Trophoblast cell (in vitro differentiated cells and primary cell): ENCODE data around the gene CEP295NL.
A peak's percentile ranks its signal among the peaks of the same experiment; 100 is the strongest.

Source experiments
- DNase-seq, 2 donors: peaks; one replicate each; pipeline ENCODE4 v3.0.0-alpha.2; 2016
- H2AFZ ChIP-seq: 2 replicates; pipeline ENCODE4 v1.6.1; 2013; ENCODE audit warnings: low read length, moderate library complexity, mild to moderate bottlenecking; ENCODE audit not compliant: insufficient read depth, poor library complexity
- H2AK5ac ChIP-seq: 2 replicates; pipeline ENCODE4 v1.6.1; 2013; ENCODE audit warnings: mild to moderate bottlenecking, low read length
- H2BK120ac ChIP-seq: 2 replicates; pipeline ENCODE4 v1.6.1; 2013; ENCODE audit warnings: low read length, mild to moderate bottlenecking, moderate library complexity; ENCODE audit not compliant: insufficient read depth, poor library complexity
- H2BK12ac ChIP-seq: 2 replicates; pipeline ENCODE4 v1.6.1; 2013; ENCODE audit warnings: mild to moderate bottlenecking, low read length, moderate library complexity
- H2BK5ac ChIP-seq: 2 replicates; pipeline ENCODE4 v1.6.1; 2013; ENCODE audit warnings: low read length, low read depth, moderate library complexity, mild to moderate bottlenecking; ENCODE audit not compliant: poor library complexity
- H3K14ac ChIP-seq: 2 replicates; pipeline ENCODE4 v1.6.1; 2013; ENCODE audit warnings: mild to moderate bottlenecking, low read length
- H3K18ac ChIP-seq: 2 replicates; pipeline ENCODE4 v1.6.1; 2013; ENCODE audit warnings: mild to moderate bottlenecking, low read length
- H3K23ac ChIP-seq: 2 replicates; pipeline ENCODE4 v1.6.1; 2013; ENCODE audit warnings: low read length
- H3K27ac ChIP-seq: 2 replicates; pipeline ENCODE4 v1.5.1; 2013; ENCODE audit warnings: low read depth, mild to moderate bottlenecking, inconsistent platforms, low read length, moderate library complexity
- H3K27me3 ChIP-seq: 2 replicates; pipeline ENCODE4 v1.6.1; 2013; ENCODE audit warnings: inconsistent platforms, mild to moderate bottlenecking, low read length, moderate library complexity; ENCODE audit not compliant: insufficient read depth
- H3K36me3 ChIP-seq, 2 experiments: 1 replicate in 1 of 2; 2 replicates in 1 of 2; pipeline ENCODE4 v1.6.1; 2013; ENCODE audit warnings: low read length in 2 of 2, mild to moderate bottlenecking in 2 of 2, moderate library complexity in 1 of 2; ENCODE audit not compliant: insufficient read depth in 2 of 2, control insufficient read depth in 1 of 2
- H3K4ac ChIP-seq: 2 replicates; pipeline ENCODE4 v1.6.1; 2013; ENCODE audit warnings: low read depth, mild to moderate bottlenecking, low read length, moderate library complexity
- H3K4me1 ChIP-seq, 2 experiments: 1 replicate in 1 of 2; 2 replicates in 1 of 2; pipeline ENCODE4 v1.6.1; 2013; ENCODE audit warnings: low read length in 2 of 2, mild to moderate bottlenecking in 2 of 2, moderate library complexity in 1 of 2; ENCODE audit not compliant: insufficient read depth in 2 of 2, control insufficient read depth in 1 of 2
- H3K4me2 ChIP-seq: 2 replicates; pipeline ENCODE4 v1.6.1; 2013; ENCODE audit warnings: inconsistent platforms, mild to moderate bottlenecking, low read length, moderate library complexity
- H3K4me3 ChIP-seq: 2 replicates; pipeline ENCODE4 v1.5.1; 2013; ENCODE audit warnings: mild to moderate bottlenecking, low read depth, low read length, inconsistent platforms
- H3K79me1 ChIP-seq: one replicate; pipeline ENCODE4 v1.6.1; 2013; ENCODE audit warnings: low read length
- H3K79me2 ChIP-seq: 2 replicates; pipeline ENCODE4 v1.6.1; 2013; ENCODE audit warnings: low read length, mild to moderate bottlenecking; ENCODE audit not compliant: control insufficient read depth, insufficient read depth, poor library complexity
- H3K9ac ChIP-seq: 2 replicates; pipeline ENCODE4 v1.6.1; 2013; ENCODE audit warnings: mild to moderate bottlenecking, low read length
- H3K9me3 ChIP-seq: 2 replicates; pipeline ENCODE4 v1.6.1; 2013; ENCODE audit warnings: low read depth, mild to moderate bottlenecking, control low read depth, inconsistent platforms, low read length; ENCODE audit not compliant: insufficient read depth
- H4K12ac ChIP-seq: 2 replicates; pipeline ENCODE4 v1.6.1; 2013; ENCODE audit warnings: low read depth, mild to moderate bottlenecking, low read length, moderate library complexity
- H4K8ac ChIP-seq: 2 replicates; pipeline ENCODE4 v1.6.1; 2013; ENCODE audit warnings: low read depth, mild to moderate bottlenecking, low read length, moderate library complexity
- H4K91ac ChIP-seq: one replicate; pipeline ENCODE4 v1.6.1; 2013; ENCODE audit warnings: low read depth, mild to moderate bottlenecking, low read length, moderate library complexity
- WGBS: extraction: QIAGEN DNeasy Blood & Tissue Kit; methylation state at CpG from one replicate; pipeline ENCODE4 v1.1.7; 2013; ENCODE audit warnings: missing lambda C conversion rate; ENCODE audit not compliant: insufficient read length, insufficient coverage; ENCODE audit errors: extremely low coverage; 5-methylcytosine and 5-hydroxymethylcytosine counted together

CEP295NL gene

GRCh38 chr17:78925662-78926555 lies 22.9 kb upstream of the CEP295NL start:
- peaks cover 9% of the 10 kb centered on the region for H3K79me1 ChIP-seq
- peak overlapping the region; percentile 54 for H2BK120ac ChIP-seq
- peak overlapping the region; percentile 96 for H3K4me2 ChIP-seq
- H3K4ac ChIP-seq, result peak overlapping the region; percentile 85
- H2BK5ac ChIP-seq, result no peak overlapping the region
- H3K27me3 ChIP-seq, result no peaks in the 10 kb centered on the region
- peak overlapping the region; percentile 62 for H3K14ac ChIP-seq
- peak; percentile 72 to 81 for DNase-seq
- H2AK5ac ChIP-seq, result peak overlapping the region; percentile 50
- peak overlapping the region; percentile 71 for H3K18ac ChIP-seq
- H4K8ac ChIP-seq, result peak overlapping the region; percentile 78
- peaks cover 7% of the 10 kb centered on the region for H3K79me2 ChIP-seq
- H4K12ac ChIP-seq, result peak overlapping the region; percentile 59
- peak overlapping the region; percentile 68 for H2AFZ ChIP-seq
- peak overlapping the region; percentile 67 for H4K91ac ChIP-seq
- no CpG with 5 or more reads among the region's 33 CpGs for WGBS
- H2BK12ac ChIP-seq, result peak overlapping the region; percentile 74
- H3K4me3 ChIP-seq, result peak overlapping the region; percentile 73
- peaks cover 0 to 4% of the 10 kb centered on the region in 2 experiments for H3K36me3 ChIP-seq
- peaks cover 13% of the 10 kb centered on the region in 2 experiments for H3K4me1 ChIP-seq
- no peak overlapping the region for H3K27ac ChIP-seq
- peak overlapping the region; percentile 59 for H3K9ac ChIP-seq
- no peaks in the 10 kb centered on the region for H3K9me3 ChIP-seq
- H3K23ac ChIP-seq, result no peak overlapping the region

GRCh38 chr17:78925234-78925633 lies 22.2 kb upstream of the CEP295NL start, which contains the start of gene TIMP2:
TIMP2 (minus strand) TSS chr17:78925387; CDS start chr17:78925088, 299 bp downstream.
- peak within 1 kb of the TSS; percentile 50 for H2AK5ac ChIP-seq
- peak; percentile 84 to 92 for DNase-seq
- H3K4me3 ChIP-seq, result peak within 1 kb of the TSS; percentile 80
- H4K12ac ChIP-seq, result peak within 1 kb of the TSS; percentile 59
- H3K4me1 ChIP-seq, result peaks cover 13% of the 10 kb centered on the region in 2 experiments
- peaks cover 9% of the 10 kb centered on the region for H3K79me1 ChIP-seq
- peak within 1 kb of the TSS; percentile 71 for H3K18ac ChIP-seq
- H2BK120ac ChIP-seq, result peak within 1 kb of the TSS; percentile 54
- H2BK5ac ChIP-seq, result no peak within 1 kb of the TSS
- H3K9ac ChIP-seq, result peak within 1 kb of the TSS; percentile 59
- peak within 1 kb of the TSS; percentile 89 for H3K4ac ChIP-seq
- H2BK12ac ChIP-seq, result peak within 1 kb of the TSS; percentile 74
- H3K79me2 ChIP-seq, result peaks cover 7% of the 10 kb centered on the region
- H3K27me3 ChIP-seq, result no peaks in the 10 kb centered on the region
- WGBS, result no CpG with 5 or more reads among the region's 52 CpGs
- no peak within 1 kb of the TSS for H3K23ac ChIP-seq
- H3K9me3 ChIP-seq, result no peaks in the 10 kb centered on the region
- H2AFZ ChIP-seq, result peak within 1 kb of the TSS; percentile 68
- peak within 1 kb of the TSS; percentile 62 for H3K14ac ChIP-seq
- peaks cover 0 to 5% of the 10 kb centered on the region in 2 experiments for H3K36me3 ChIP-seq
- peak within 1 kb of the TSS; percentile 69 for H4K91ac ChIP-seq
- H3K4me2 ChIP-seq, result peak within 1 kb of the TSS; percentile 96
- no peak within 1 kb of the TSS for H3K27ac ChIP-seq
- H4K8ac ChIP-seq, result peak within 1 kb of the TSS; percentile 78

GRCh38 chr17:78924481-78925151 lies 21.6 kb upstream of the CEP295NL start:
- Histone ChIP-seq H3K27me3 (no peaks in the 10 kb centered on the region), H2AFZ (no peak overlapping the region), H3K36me3 (peaks cover 0 to 5% of the 10 kb centered on the region in 2 experiments), H3K14ac (peak overlapping the region; percentile 39), H3K9ac (peak overlapping the region; percentile 20), H4K8ac (no peak overlapping the region), H3K4me2 (peak overlapping the region; percentile 86), H3K9me3 (peaks cover 3% of the 10 kb centered on the region), H3K23ac (no peak overlapping the region), H3K18ac (peak overlapping the region; percentile 9), H3K4me3 (peak overlapping the region; percentile 80), H3K4me1 (peaks cover 13 to 16% of the 10 kb centered on the region in 2 experiments), H4K12ac (no peak overlapping the region), H2AK5ac (no peak overlapping the region), H4K91ac (peak overlapping the region; percentile 69), H3K27ac (no peak overlapping the region), H3K79me1 (peaks cover 9% of the 10 kb centered on the region), H3K79me2 (peaks cover 7% of the 10 kb centered on the region), H2BK120ac (no peak overlapping the region), H3K4ac (peak overlapping the region; percentile 89), H2BK5ac (no peak overlapping the region), H2BK12ac (no peak overlapping the region)
- WGBS, result no CpG with 5 or more reads among the region's 64 CpGs
- peak in 1 of 2 donors; percentile 48 for DNase-seq

- H2AK5ac ChIP-seq, result peak overlapping the region; percentile 32
- H3K23ac ChIP-seq, result no peak overlapping the region
- peaks cover 3% of the 10 kb centered on the region for H3K9me3 ChIP-seq
- H3K4ac ChIP-seq, result peak overlapping the region; percentile 89
- H2AFZ ChIP-seq, result peak overlapping the region; percentile 32
- no peak overlapping the region for H3K27ac ChIP-seq
- H2BK5ac ChIP-seq, result no peak overlapping the region
- H3K79me1 ChIP-seq, result peaks cover 9% of the 10 kb centered on the region
- no peak overlapping the region for H4K12ac ChIP-seq
- no peak overlapping the region for H3K9ac ChIP-seq
- H4K91ac ChIP-seq, result peak overlapping the region; percentile 69
- H2BK12ac ChIP-seq, result no peak overlapping the region
- H3K18ac ChIP-seq, result peak overlapping the region; percentile 9
- H3K14ac ChIP-seq, result peak overlapping the region; percentile 39
- H3K4me2 ChIP-seq, result peak overlapping the region; percentile 86
- H3K79me2 ChIP-seq, result peaks cover 7% of the 10 kb centered on the region
- H3K27me3 ChIP-seq, result no peaks in the 10 kb centered on the region
- DNase-seq, result peak; percentile 72 to 77
- WGBS, result no CpG with 5 or more reads among the region's 28 CpGs
- peaks cover 0 to 5% of the 10 kb centered on the region in 2 experiments for H3K36me3 ChIP-seq
- H2BK120ac ChIP-seq, result no peak overlapping the region
- H3K4me1 ChIP-seq, result peaks cover 13 to 16% of the 10 kb centered on the region in 2 experiments
- H4K8ac ChIP-seq, result no peak overlapping the region
- peak overlapping the region; percentile 80 for H3K4me3 ChIP-seq
Measured at GRCh38 chr17:78923660-78924453, 20.9 kb upstream of the CEP295NL start.
